Peyer's patch (tissue), 4 donors: Measurements from ENCODE around the gene TMEM163. TPM values are rescaled to one million over a fixed set of nuclear protein-coding genes. Genes with fewer than 3 reads are reported as not detected.

Experiments used
- DNase-seq, 3 donors: peaks; one replicate each; pipeline ENCODE4 v3.0.0-alpha.2; 2017 to 2019
- H3K27ac ChIP-seq, 4 donors: fragments of 200-600 bp; sonication (generic); one replicate each; pipeline ENCODE4 v1.5.1; 2016 to 2019
- H3K27me3 ChIP-seq, 2 donors: fragments of 200-600 bp; sonication (generic); one replicate each; pipeline ENCODE4 v1.5.1; 2019
- H3K36me3 ChIP-seq, 3 donors: fragments of 200-600 bp; sonication (generic); one replicate each; pipeline ENCODE4 v1.5.1; 2016 to 2019
- H3K4me1 ChIP-seq, 4 donors: fragments of 200-600 bp; sonication (generic); one replicate each; pipeline ENCODE4 v1.5.1; 2016 to 2019
- H3K4me3 ChIP-seq, 4 donors: fragments of 200-600 bp; sonication (generic); 1 replicate in 3 of 4; 2 replicates in 1 of 4; pipeline ENCODE4 v1.5.1; 2016 to 2019; ENCODE audit warnings: mild to moderate bottlenecking in 1 of 4
- H3K9me3 ChIP-seq, 4 donors: fragments of 200-600 bp; sonication (generic); one replicate each; pipeline ENCODE4 v1.5.1; 2016 to 2019; ENCODE audit warnings: mild to moderate bottlenecking in 1 of 4
- POLR2A ChIP-seq, 2 donors: fragments of 450-650 bp; IDR thresholded peaks; one replicate each; pipeline ENCODE4 v1.5.1; 2017; ENCODE audit warnings: antibody characterized with exemption in 2 of 2, mild to moderate bottlenecking in 2 of 2, moderate library complexity in 2 of 2
- total RNA-seq, 4 donors: library from RNA; depleted of rRNA; stranded (reverse); fragments of >200 nt; gene quantifications; one replicate each; pipeline ENCODE4 v1.1.0, GENCODE V29; 2016
- TF ChIP-seq, protein P1 (sequence below), 6 experiments: fragments of 450-650 bp in 4 of 6; fragments of 200-600 bp in 2 of 6; sonication (generic) in 1 of 6; IDR thresholded peaks; one replicate each; pipeline ENCODE4 v1.5.1; 2017 to 2019; ENCODE audit warnings: antibody characterized with exemption in 6 of 6, mild to moderate bottlenecking in 3 of 6, moderate library complexity in 1 of 6

TMEM163 gene
- total RNA-seq, 4 donors from 2014 or later, result 1.7 TPM; not detected in 3

DNA sequence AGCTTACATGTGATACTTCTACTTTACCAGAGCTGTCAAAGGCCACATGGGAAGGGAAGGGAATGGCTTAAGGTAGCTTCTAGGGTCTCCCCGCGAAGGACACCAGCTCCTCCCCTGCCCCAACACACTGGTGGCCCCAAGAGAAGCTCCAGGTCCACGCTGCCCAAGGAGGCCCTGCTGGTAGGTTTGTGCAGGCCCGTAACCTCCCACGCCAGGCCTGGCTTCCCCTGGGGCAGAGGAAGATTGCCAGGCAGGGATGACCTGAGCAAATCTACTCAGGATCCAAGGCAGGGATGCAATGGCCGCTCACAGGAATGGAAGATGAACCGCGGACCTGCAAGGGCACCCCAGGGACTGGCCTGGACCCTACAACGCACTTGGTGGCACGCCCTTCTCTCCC lies 259.9 kb downstream of the TMEM163 start:
- Histone ChIP-seq H3K4me1 (no peaks in the 10 kb centered on the region), H3K27ac (no peak overlapping the region), H3K9me3 (no peaks in the 10 kb centered on the region), H3K27me3 (no peaks in the 10 kb centered on the region), H3K4me3 (no peak overlapping the region), H3K36me3 (peaks cover 0 to 6% (median 0%) of the 10 kb centered on the region in 3 donors)
- DNase-seq, result peak in 1 of 3 donors; percentile 43
- TF ChIP-seq, protein P1, sequence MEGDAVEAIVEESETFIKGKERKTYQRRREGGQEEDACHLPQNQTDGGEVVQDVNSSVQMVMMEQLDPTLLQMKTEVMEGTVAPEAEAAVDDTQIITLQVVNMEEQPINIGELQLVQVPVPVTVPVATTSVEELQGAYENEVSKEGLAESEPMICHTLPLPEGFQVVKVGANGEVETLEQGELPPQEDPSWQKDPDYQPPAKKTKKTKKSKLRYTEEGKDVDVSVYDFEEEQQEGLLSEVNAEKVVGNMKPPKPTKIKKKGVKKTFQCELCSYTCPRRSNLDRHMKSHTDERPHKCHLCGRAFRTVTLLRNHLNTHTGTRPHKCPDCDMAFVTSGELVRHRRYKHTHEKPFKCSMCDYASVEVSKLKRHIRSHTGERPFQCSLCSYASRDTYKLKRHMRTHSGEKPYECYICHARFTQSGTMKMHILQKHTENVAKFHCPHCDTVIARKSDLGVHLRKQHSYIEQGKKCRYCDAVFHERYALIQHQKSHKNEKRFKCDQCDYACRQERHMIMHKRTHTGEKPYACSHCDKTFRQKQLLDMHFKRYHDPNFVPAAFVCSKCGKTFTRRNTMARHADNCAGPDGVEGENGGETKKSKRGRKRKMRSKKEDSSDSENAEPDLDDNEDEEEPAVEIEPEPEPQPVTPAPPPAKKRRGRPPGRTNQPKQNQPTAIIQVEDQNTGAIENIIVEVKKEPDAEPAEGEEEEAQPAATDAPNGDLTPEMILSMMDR (IDR thresholded peaks at IDR 0.05), result no peak
- TF ChIP-seq POLR2A (IDR thresholded peaks at IDR 0.05), result no peak

DNA sequence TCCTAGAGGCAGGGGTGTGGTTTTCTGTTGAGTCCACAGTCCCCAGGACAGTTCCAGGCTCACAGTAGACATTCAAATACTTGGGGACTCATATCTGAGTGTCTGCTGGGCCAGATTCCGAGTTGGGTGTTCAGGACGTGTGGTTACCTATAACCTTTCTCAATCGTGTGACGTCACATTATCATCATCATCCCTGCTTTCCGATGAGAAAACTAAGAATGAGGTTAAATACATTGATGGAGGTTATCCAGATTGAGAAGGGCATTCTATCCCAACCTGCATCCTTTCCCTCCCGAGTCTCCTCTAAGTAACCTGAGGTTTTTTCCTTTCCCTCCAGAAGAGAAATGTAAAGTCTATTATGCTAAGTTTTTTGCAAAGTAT lies 260.3 kb downstream of the TMEM163 start:
- Histone ChIP-seq H3K4me3 (no peak overlapping the region), H3K27ac (no peak overlapping the region), H3K9me3 (no peaks in the 10 kb centered on the region), H3K36me3 (peaks cover 0 to 8% (median 0%) of the 10 kb centered on the region in 3 donors), H3K4me1 (no peaks in the 10 kb centered on the region), H3K27me3 (no peaks in the 10 kb centered on the region)
- DNase-seq, result no peak
- TF ChIP-seq, protein P1 (IDR thresholded peaks at IDR 0.05), result no peak
- TF ChIP-seq POLR2A (IDR thresholded peaks at IDR 0.05), result no peak

DNA sequence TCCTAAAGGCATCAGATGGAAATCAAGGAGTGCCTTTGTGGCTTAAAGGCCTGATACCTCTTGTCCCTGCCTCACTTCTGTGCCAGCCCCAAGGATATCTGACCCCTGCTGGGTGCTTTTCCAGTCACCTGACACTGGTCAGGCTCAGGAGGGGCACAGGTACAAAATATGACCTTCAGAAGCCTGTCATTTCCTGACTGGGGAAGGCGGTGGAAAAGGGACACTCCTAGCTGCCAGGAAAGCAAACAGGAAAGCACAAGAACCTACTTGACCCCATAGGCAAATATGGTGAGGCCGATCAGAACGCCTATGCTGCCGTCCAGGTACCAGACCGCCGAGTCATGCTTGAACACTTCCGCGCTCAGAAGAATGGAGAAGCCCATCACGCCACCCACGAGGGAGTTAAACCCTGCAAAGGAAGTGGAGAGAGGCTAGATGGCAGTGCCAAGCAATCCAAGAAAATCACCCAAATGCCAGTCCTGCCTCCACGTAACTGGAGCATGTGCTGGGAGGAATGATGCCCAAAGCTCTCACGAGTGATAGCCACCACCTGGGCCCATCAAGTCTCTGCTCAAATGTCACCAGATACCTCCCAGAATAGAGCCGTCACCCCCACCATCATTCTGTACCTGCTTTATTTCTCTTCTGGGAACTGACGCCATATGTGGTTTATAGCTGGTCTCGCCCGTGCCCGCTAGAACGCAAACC lies 260.9 kb downstream of the TMEM163 start:
- Histone ChIP-seq H3K4me3 (no peak overlapping the region), H3K9me3 (no peaks in the 10 kb centered on the region), H3K27ac (no peak overlapping the region), H3K4me1 (no peaks in the 10 kb centered on the region), H3K36me3 (peaks cover 0 to 14% (median 0%) of the 10 kb centered on the region in 3 donors), H3K27me3 (no peaks in the 10 kb centered on the region)
- peak in 1 of 3 donors; percentile 38 for DNase-seq
- no peak for TF ChIP-seq POLR2A (IDR thresholded peaks at IDR 0.05)
- TF ChIP-seq, protein P1 (IDR thresholded peaks at IDR 0.05), result no peak

DNA sequence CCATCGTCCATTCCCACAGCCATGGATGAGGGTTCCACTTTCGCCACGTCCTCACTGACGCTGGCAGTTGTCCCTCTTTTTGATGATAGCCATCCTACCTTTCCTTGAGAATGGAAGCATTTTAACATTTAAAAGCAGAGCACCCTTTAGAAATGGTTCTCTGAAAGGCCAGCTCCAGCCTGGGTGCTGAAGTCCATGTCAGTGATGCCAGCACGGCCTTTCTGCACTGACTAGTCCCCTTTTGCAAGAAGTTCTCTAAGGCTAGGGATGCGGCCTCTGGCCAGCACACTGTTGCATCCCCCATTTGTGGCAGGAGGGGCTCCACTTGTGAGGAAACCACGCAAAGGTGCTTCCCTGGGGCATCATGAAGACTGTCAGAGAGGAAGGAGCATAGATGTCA lies 261.4 kb downstream of the TMEM163 start:
- peak in 1 of 3 donors; percentile 39 for DNase-seq
- H3K4me1 ChIP-seq, result no peaks in the 10 kb centered on the region
- H3K9me3 ChIP-seq, result no peaks in the 10 kb centered on the region
- no peak overlapping the region for H3K27ac ChIP-seq
- H3K36me3 ChIP-seq, result peaks cover 0 to 15% (median 0%) of the 10 kb centered on the region in 3 donors
- H3K4me3 ChIP-seq, result no peak overlapping the region
- no peak for TF ChIP-seq POLR2A (IDR thresholded peaks at IDR 0.05)
- TF ChIP-seq, protein P1 (IDR thresholded peaks at IDR 0.05), result no peak
- H3K27me3 ChIP-seq, result no peaks in the 10 kb centered on the region

DNA sequence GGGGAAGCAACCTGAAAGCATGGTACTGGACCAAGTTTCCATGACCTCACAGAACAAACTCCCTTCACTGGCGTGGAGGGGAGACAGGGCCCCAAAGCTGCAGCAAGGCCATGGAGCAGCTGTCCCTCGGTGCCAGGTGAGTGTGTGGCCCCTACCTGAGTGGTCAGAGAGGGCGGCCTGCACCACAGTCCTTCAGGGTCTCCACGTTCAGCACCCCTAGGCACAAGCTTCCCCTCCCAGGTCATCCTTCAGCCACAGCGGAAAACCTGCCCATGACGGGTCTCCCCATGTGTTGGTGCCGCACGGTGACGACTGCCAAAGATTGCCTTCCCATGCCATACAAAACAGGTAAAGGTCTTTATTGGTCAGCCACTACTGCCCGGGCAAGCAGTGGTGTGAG lies 263.4 kb downstream of the TMEM163 start:
- H3K4me3 ChIP-seq, result no peak overlapping the region
- no peaks in the 10 kb centered on the region for H3K27me3 ChIP-seq
- peaks cover 0 to 16% (median 0%) of the 10 kb centered on the region in 3 donors for H3K36me3 ChIP-seq
- no peak overlapping the region for H3K27ac ChIP-seq
- H3K4me1 ChIP-seq, result no peaks in the 10 kb centered on the region
- DNase-seq, result peak in 1 of 3 donors; percentile 38
- no peak for TF ChIP-seq POLR2A (IDR thresholded peaks at IDR 0.05)
- TF ChIP-seq, protein P1 (IDR thresholded peaks at IDR 0.05), result no peak
- no peaks in the 10 kb centered on the region for H3K9me3 ChIP-seq
